Vagina (tissue), 2 donors: ENCODE results near the gene AMPD3.

Experiments used
- CTCF ChIP-seq, 3 experiments: fragments of 450-650 bp in 2 of 3; fragments of 200-600 bp in 1 of 3; sonication (generic) in 1 of 3; IDR thresholded peaks; one replicate each; pipeline ENCODE4 v1.5.1; 2017 to 2019; ENCODE audit warnings: antibody characterized with exemption in 3 of 3, mild to moderate bottlenecking in 2 of 3, moderate library complexity in 2 of 3
- POLR2AphosphoS5 ChIP-seq, 2 donors: sonication (generic); formaldehyde crosslinking; IDR thresholded peaks; one replicate each; pipeline ENCODE4 v1.9.0; 2017; ENCODE audit warnings: antibody characterized with exemption in 2 of 2, mild to moderate bottlenecking in 2 of 2, low read depth in 1 of 2; ENCODE audit not compliant: insufficient read depth in 1 of 2

DNA sequence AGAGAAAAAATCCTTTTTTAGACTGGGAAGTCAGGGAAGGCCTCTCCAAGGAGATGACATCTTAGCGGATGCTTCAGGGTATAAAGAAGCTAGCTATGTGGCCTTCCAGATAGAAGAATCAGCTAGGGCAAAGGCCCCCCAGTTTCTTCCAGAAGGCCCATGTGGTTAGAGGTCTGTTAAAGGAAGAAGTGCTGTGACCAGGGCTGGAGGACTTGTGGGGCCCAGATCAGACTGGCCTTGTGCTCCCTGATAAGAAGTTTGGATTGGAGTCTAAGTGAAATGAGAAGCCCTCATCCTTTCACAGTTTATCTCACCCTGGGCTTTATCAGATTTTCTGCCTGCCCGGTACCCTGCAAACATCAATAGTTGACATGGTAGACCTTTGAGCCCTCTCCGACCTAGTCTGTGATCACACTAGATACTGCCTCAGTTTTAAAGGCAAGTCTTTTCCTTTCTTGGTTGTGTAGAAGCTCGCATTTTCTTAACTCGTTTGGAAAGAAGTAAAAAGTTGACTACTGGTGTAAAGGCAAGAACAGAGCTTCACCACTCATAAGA is 7.8 kb downstream of the AMPD3 start:
- TF ChIP-seq CTCF (IDR thresholded peaks at IDR 0.05) (no peak), POLR2AphosphoS5 (IDR thresholded peaks at IDR 0.05; ENCODE audit: insufficient read depth in 1 of 2, low read depth in 1 of 2) (no peak)
